GM20431 (cell line): Measurements from ENCODE around the gene RANBP3L.
"Not testable (repeated sequence)": the region's sequence is repeated elsewhere in the genome, so short reads cannot be mapped to it uniquely, and the experiment has no call there.

ENCODE experiments used
- in situ Hi-C: fragments of 300-500 bp; cut with MseI, MboI; formaldehyde crosslinking; loops from one replicate; pipeline ENCODE4 v1.15.0; 2020; ENCODE audit warnings: low sequenced_read_pairs; ENCODE audit not compliant: unreplicated experiment

The RANBP3L gene

GRCh38 chr5:36215910-36216309, 85.8 kb downstream of the RANBP3L start:
- in situ Hi-C loops: no loop called here

GRCh38 chr5:36214436-36214835, 87.3 kb downstream of the RANBP3L start:
- in situ Hi-C loops: no loop called here

- in situ Hi-C loops: no loop called here
Observed at GRCh38 chr5:36209664-36210063, 92.0 kb downstream of the RANBP3L start.

GRCh38 chr5:36208786-36209185, 92.9 kb downstream of the RANBP3L start:
- in situ Hi-C loops: no loop called here

- in situ Hi-C loops: no loop called here
Observed at GRCh38 chr5:36206913-36207312, 94.8 kb downstream of the RANBP3L start.

GRCh38 chr5:36205329-36205728, 96.4 kb downstream of the RANBP3L start:
- in situ Hi-C loops: no loop called here

- in situ Hi-C loops: no loop called here
Observed at GRCh38 chr5:36202521-36202961, 99.2 kb downstream of the RANBP3L start.

GRCh38 chr5:36200513-36200912, 101.2 kb downstream of the RANBP3L start:
- in situ Hi-C loops: no loop called here

GRCh38 chr5:36199620-36200019, 102.1 kb downstream of the RANBP3L start:
- in situ Hi-C loops: no loop called here

- in situ Hi-C loops: not testable (repeated sequence)
Observed at GRCh38 chr5:36198783-36199182, 102.9 kb downstream of the RANBP3L start.
